HG02870 (cell line): Measurements from ENCODE around the gene CLSTN2.

Source experiments
- ATAC-seq: cut with Tn5 transposase; IDR thresholded peaks from one replicate; pipeline ENCODE4 v1.9.1; 2021; ENCODE audit warnings: mild to moderate bottlenecking, moderate library complexity; ENCODE audit not compliant: unreplicated experiment

Gene CLSTN2

DNA sequence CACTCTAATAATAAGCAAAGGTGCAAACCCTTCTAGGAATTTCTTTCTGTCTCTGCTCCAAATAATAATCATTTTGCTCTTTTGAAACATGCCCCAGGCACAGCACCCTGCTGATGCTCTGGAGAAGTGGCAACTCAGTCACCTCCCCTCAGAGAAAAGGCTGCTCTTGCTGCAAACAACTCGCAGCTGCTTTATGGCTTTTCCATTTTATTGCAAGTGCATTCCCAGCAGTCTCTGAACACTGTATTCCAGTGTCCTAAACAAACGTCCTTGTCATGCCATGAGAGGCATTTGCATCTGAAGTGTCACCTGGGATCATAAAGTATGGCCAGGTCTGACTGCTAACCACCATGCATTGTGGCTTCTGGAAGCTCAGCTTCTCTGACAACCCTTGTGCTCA lies 384.8 kb downstream of the CLSTN2 start:
- no peak for ATAC-seq

DNA sequence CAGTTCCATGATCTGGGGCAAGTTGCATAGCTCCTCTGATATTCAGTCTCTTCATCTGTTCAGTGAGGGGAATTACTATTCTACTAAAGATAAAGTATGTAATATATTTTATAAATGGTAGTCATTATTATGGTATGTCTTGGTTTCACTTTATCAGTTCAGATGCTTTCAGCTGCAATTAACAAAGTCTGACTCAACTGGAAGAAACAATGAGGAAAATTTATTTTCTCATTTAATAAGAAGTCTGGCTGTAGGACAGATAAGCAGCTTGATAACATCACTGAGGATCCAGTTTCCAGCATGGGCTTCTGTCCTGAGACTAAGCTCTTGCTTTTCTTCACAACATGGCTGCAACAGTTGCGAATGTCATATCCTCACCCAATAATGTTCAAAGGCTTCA lies 388.6 kb downstream of the CLSTN2 start:
- ATAC-seq: no peak

DNA sequence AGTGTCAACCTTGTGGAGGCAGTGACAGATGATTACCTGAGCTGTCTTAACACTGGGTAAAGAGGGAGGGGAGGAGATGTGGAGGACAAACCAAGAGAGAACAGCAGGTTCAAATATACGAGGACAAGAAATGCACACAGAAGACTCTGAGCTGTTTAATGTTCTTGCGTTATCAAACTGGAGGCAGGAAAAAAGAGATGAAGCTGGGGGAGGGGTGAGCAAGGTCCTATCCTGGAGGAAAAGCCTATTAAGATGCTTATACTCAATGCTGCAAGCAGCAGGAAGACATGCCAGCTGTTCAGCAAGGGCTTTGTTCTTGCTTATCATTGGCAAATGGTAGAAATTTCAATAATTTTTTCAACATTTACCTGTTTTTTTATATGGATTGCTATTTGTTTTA lies 397.1 kb downstream of the CLSTN2 start:
- ATAC-seq: no peak

DNA sequence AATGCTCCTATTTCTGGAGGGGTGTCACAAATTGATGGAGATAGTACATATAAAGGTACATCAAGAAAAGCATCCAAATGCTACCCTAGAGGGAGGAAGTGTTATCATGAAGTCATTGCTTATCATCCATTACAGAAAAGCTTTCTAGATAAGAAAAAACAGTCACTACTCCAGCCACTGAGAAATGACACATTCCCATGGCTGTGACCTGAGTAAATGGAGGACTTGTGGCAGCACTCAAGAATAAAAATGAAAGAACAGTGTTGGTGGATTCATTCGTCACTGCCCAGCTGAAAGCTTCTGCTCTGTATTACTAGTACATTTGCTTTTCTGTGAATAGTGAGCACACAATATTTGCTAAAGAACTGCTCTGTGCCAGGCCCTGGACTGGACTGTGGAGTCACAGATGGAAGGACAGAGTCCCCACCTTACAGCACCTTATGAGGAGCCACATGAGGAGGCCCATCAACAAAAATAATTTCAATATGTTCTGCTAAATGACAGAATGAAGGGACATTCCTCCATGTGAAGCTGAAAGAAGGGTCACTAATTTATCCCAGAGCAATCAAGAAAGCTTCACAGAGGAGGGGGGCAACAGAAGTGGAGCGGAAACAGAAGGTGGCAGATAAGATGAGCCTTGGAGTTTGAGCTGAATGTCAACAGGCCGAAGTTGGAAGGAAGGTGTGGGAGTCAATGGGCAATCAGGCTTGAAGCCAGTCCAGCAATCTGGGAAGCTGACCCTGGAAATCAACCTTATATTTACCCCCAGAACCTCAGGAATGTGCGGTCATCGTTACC lies 399.3 kb downstream of the CLSTN2 start:
- no peak for ATAC-seq

GRCh38 chr3:140336465-140336864 lies 401.5 kb downstream of the CLSTN2 start:
- no peak for ATAC-seq

- ATAC-seq: no peak
Measured at GRCh38 chr3:140338916-140339315, 403.9 kb downstream of the CLSTN2 start.

GRCh38 chr3:140341203-140341602 lies 406.2 kb downstream of the CLSTN2 start:
- ATAC-seq: no peak

- ATAC-seq: no peak
Measured at GRCh38 chr3:140341817-140342403, 406.9 kb downstream of the CLSTN2 start.

DNA sequence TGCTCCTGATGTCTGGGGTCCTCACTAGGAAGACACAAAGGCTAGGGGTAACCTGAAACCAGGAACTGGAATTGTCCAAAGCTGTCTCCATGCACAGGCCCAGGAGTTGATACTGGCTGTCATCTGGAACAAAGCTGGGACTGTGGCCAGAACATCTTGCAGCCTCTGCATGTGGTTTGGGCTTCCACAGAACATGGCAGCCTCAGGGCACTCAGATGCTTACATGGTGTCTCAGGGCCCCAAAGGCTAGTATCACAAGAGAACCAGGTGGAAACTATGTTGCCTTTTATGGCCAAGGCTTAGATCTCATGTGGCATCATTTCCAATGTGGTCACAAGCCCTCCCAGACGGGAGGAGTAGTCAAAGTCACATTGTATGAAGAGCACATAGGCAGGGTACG lies 407.7 kb downstream of the CLSTN2 start:
- ATAC-seq: no peak

DNA sequence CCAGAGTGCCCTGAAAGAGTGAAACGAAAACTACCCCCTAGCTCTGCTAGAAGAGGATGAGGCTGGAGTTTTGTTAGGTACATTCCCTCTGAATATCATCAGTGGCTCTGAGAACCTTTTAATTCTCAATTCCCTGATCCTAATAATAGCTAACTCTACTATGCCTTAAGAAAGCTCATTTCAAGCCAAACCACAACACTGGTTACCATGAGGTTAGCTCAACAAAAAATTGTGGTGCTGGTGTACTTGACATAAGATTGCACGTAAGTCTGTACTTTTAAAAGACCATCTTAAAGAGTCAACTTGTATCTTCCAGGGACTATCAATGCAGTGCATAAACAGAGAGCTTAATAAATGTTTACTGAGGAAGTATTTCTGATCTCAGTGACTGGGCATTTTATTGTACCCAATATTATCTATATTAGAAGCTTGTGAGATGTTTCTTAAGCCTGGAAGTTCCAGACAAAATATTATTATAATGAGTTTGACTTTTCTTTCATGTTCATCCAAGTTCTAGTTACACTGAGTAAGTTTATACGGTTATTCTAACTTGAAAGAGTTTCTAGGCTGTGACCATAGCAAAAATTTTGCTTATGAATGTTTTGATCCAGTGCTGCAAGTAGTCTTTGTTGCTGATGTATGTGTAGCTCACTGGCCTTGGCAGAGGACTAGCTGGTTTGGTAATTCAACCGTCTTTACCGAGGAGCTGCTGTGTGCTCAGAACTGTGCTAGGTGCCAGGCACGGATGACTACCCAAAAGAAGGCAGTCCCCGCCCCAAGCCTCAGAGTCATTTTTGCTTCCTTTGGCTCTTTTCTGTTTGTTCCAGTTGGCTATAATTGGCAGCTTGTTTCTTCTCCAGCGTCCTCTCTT lies 408.5 kb downstream of the CLSTN2 start:
- no peak for ATAC-seq

GRCh38 chr3:140344082-140344454 lies 409.1 kb downstream of the CLSTN2 start:
- no peak for ATAC-seq

DNA sequence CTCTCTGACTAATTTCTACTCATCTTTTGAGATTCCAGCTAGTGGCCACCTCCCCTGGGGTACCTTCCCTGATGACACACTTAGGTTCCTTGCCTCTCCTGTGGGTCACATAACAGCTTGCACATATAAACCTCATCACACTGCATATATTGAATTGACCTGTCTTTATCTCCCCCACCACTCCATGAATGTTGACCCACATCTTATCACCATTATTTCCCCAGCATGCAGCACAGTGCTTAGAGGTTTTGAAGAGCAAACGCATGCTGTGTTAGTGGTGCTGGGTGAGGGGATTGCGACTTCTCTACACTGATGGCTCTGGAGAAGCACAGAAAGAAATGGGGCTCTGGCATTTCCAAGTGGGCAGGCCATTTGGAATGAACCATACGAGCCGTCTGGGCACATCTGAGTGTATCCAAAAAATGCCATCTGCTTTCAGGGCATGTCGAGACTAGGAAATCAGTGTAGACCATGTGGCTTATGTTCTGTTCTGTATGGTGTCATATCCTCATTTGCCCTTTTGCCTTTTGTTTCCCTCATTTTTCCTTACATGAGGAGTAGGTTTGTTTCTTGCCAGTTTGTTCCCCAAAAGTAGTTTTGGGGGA lies 409.7 kb downstream of the CLSTN2 start:
- ATAC-seq: no peak

DNA sequence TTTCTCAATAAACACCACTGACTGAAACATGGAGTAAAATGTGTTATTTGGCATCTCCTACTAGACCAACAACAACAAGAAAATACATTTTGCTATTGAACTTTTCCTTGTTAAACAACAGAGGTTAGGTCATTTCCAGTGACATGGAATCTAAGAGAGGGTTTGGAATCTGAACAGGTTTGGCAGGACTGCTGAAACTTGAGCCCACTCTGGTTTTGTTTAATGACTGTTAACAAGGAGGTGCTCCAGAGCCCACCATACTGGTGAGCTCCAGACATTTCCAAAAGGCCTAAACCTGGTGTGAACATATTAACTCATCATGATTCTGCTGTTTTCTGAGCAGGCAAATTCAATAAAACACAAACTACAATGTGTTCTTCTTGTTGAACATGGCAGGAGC lies 412.2 kb downstream of the CLSTN2 start:
- ATAC-seq: no peak

GRCh38 chr3:140349938-140350337 lies 415.0 kb downstream of the CLSTN2 start:
- ATAC-seq: no peak

- ATAC-seq: no peak
Measured at GRCh38 chr3:140351466-140351865, 416.5 kb downstream of the CLSTN2 start.

DNA sequence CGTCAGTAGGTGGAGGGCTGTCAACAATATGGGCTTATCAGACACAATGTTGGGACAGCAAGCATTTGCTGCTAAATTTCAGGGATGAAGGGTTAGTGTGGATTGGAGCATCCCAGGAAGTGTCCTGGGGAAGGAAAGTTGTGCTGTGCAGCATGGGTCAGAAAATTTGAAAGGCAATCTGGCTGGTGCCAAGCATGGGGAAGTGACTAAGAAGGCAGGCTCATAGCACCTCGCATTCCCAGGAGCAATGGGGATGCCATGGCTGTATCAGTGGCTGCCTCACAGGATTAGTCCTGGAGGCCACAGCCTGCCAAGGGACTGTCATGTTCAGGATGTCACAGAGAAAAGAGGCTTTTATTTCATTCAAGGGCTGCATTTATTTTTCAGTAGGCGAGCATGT lies 420.5 kb downstream of the CLSTN2 start:
- ATAC-seq: no peak

DNA sequence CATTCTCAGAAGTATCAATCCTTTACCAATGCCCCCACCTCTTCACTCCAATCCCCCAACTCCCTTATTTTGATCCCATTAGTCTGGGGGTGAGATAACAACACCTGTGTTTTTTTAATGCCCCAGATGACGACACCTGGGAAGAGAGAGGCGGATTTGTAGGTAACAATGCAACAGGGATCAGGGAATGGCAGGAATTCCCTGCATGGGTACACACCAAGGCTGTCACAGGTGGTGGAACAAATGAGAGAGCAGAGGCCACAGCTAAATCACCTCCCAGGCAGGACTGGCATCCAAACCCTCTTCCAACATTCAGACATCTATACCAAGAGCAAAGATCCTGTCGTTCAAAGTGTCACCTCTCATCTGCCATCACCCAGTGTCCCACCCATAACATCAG lies 423.7 kb downstream of the CLSTN2 start:
- ATAC-seq: no peak

DNA sequence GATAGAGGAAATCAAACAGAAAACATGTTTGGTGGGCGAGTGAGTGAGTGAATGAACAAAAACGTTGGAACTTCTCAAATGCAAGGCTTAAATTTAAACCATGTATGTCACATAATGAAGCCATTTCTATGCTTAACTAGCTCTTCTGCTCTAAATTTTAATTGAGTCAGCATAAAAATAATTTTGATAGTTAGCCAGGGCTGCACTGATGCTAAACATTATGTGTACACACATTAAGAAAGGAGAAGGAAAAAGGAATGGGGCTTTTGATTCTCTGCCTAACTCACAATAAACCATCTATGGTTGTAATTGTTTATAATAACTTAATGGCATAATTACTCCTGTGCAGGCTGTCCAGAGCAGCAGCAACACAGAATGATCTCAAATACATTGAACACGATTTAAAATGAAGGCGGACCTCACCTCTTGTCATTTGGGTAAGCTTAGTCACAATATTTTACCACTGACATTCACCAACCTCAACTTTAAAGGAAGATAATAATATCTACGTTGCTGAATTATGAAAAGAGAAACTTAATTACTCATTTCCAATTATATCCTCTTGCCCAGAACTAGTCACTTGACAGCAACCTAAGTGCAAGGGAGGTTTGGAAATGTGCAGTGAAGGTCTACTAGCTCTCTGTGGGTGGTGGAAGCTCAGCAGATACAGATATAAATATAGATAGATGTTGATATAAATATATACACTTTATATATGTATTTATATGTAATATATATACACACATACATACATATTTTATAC lies 424.4 kb downstream of the CLSTN2 start:
- ATAC-seq: no peak

- ATAC-seq: no peak
Measured at GRCh38 chr3:140360332-140360731, 425.3 kb downstream of the CLSTN2 start.

DNA sequence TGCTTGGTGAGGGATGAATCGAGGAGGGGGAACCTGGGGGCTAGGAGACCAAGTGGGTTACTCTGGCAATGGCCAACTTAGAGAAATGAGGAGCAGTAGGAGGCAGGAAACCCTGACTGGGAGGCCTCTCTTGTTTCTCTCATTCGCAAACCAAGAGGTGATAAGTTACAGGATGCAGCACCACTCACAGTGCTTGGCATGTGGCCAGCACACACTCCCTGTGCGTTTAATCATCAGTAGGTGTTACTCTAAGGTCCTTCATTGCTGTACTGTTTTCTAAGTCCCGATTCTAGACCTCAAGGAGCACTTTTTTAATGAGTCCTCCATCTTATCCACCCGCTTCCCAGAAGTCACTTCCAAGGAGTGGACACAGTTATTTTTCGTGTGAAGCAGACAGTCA lies 428.8 kb downstream of the CLSTN2 start:
- ATAC-seq: no peak
